ENCODE measurements around the gene DOP1A.
"Not testable (repeated sequence)": the region's sequence is repeated elsewhere in the genome, so short reads cannot be mapped to it uniquely, and the experiment has no call there.

DOP1A gene

DNA sequence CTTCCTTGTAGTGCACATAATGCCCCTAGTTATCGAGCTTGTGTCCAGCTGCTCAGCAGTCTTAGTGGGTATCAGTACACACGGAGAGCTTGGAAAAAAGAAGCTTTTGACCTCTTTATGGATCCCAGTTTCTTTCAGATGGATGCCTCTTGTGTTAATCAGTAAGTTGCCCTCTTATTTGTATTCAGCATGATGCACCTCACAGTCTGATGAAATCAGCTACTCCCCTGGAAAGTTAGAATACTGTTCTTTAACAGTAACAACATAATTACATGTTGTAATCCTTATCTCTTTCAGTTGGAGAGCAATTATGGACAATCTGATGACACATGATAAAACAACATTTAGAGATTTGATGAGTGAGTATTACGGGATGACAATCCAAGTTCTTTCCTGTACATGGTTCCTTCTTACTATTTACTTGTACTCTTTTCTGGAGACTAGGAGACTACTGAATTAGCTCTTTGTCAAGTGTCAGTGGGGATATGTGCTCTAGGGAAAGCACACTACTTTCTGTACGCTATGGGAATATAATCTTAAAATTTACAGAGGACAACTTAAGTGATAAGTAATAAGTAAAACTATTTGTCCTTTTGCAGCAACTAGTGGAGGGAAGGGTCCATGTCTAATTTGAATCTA lies 86.5 kb downstream of the DOP1A start:
- no peak for DNase-seq

DNA sequence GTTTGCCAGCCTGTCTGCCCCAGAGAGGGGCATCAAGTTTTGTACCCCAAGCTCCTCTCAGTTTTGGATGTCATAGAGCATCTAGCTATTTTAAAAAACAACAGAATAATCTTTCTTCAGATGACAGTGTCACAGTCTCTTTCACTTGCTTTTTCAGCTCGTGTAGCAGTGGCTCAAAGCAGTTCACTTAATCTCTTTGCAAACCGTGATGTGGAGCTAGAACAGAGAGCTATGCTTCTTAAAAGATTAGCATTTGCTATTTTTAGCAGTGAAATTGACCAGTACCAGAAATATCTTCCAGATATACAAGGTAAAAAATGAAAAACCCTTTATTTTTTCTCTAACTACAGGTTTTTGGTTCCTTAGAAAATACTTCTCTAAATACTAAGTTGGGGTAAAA lies 88.3 kb downstream of the DOP1A start:
- no peak for DNase-seq

DNA sequence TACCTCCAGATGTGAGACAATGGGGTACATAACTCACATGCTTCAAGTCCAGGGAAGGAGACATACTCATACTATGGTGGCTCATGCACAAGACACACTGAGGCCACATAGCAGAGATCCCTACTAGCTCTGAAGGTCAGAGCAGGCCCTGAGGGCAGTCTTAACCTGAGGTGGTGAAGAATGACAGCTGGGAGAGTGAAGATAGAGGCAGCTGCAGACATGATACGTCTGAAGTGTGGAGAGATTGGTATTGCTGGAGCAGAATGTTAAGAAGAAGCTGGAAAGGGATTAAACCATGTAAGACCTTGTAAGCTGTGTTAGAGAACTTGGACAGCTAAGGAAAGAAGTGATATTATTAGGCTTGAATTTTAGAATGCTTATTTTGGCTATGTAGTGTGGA lies 92.7 kb downstream of the DOP1A start:
- DNase-seq: no peak

DNA sequence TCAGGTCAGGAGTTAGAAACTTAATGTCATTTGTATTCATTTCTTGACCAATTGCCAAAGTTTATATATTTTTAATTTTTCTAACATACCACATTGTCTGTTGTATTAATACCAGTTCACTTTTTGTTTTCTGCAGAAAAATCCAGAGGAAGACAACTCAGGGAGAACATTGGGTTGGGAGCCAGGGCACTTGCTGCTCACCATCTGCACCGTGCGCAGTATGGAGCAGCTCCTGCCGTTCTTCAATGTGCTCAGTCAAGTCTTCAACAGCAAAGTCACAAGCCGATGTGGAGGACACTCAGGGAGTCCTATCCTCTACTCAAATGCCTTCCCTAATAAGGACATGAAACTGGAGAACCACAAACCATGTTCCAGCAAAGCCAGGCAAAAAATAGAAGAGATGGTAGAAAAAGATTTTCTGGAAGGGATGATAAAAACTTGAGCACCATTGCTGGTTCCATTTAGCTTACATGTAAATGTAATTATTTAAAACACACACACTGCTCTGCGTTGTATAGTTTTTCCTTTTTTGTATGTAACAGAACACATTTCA lies 100.3 kb downstream of the DOP1A start:
- DNase-seq: no peak

DNA sequence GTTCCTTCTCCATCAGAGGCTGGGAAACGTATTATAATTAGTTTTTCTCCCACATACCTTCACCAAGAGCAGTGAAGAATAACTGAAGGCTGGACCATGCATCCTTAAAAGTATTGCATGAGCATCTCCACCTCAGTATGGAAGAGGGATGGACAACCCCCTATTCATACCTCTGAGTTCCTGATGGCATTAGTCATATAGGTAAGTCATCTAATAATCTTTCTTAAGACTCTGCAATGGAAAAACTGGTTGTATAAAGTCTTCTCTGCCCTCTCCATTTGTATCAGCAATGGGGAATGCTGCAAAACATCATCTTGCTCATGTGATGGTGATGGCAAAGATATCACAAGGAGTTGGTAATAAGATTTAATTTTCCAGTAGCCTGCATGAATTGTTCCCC lies 101.1 kb downstream of the DOP1A start:
- DNase-seq: no peak

GRCh38 chr6:83169106-83169505 lies 101.6 kb downstream of the DOP1A start:
- no peak for DNase-seq

- no peak for DNase-seq
Observed at GRCh38 chr6:83169511-83169910, 102.0 kb downstream of the DOP1A start.

DNA sequence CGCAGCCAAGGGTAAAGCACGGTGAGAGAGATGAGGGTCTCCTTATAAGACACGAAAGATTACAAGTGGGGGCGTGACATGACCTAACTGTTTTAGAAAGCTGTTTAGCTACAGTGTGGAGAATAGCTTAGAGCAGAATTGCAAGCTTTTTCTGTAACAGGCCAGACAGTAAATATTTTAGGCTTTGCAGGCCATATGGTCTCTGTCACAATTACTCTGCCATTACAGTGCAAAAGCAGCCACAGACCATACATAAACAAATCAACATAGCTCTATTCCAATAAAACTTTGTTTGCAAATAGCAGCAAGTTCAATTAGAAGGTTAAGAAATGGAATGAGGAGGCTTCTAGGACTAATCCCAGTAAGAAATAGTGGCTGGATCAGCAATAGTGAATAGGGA lies 108.8 kb downstream of the DOP1A start:
- no peak for DNase-seq

DNA sequence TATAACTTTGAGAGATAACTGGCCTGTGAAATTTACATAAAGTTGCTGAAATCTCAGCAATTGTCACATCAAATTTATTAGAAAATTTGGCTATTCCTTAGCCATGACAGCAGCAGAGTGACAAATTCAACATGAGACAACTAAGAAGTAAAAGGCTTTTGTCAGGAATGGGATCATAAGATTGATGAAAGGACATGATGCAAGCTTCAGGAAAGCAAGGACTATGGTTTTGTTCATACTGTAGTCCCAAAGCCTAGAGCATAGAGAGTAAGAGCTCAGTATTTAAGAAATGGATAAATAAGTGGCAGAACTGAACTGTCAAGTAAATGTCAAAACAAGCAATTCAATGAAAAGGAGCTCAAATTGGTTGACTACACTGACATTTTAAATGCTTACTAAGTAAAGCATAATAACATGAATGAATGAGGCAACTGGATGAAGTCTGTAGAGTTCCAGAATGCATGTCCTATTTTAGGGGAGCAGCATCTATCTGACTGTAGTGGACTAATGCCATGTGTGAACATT lies 113.0 kb downstream of the DOP1A start:
- no peak for DNase-seq

DNA sequence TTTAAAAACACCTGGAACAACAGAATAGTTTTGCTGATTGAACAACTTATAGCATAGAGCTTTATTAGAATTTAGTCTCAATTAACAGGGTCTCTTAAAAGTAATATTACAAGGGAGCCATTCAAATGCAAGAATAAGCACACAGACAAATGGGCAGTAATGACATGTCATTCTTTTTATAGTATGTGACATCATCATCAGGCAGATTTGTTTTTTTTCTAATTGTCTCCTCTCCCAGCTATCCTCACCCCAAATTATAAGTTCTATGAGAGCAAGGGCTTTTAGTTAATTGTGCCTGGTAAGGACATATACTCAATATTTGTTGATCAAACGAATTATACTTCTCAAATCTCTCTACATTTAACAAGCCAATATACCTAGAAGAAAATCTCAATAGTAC lies 114.6 kb downstream of the DOP1A start:
- no peak for DNase-seq

DNA sequence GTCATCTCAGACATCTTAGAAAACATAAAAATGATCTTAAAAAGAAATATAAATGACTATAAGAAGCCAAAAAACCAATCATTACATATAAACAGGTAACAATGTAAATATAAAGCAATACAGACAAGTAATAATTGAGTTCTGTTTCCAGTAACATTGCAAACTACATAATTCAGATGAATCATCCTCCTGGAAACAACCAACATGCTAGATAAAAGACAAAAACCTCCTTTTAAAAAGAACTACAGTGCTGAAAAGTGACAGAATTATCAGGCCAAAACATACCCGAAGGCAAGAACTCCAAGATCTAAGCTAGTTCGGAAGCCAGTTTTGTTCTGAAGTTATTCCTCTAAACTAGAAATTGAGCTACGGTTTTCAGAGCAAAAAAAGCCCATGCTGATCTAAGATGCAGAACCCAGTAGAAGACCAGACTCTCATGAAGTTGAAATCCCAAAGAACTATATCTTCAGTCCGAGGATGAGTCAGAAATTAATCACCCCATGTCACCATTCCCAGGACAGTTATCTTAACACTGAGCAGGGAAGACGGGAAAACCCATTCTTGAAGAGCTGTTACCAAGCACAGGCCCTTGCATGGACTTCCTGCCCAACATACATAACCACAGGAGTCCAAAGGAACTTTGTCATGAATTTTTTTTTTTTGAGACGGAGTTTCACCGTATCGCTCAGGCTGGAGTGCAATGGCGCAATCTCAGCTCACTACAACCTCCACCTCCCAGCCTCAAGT lies 115.8 kb downstream of the DOP1A start:
- no peak for DNase-seq

DNA sequence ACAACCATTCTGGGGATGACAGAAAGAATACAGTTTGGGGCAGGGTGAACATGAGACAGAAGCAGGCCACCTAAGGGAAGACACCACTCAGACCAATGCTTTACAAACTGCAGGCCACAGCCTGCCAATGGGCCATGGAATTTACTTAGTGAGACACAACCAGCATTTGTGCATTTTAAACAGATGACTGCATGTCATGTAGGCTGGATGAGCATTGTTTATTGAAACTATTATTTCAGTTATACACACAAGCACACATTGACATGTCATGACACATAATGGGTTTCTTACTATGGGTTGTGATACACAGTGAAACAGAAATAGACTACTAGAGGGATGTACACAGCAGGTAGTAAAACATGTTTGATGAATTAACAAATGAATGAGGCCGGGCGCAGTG lies 117.6 kb downstream of the DOP1A start:
- no peak for DNase-seq

DNA sequence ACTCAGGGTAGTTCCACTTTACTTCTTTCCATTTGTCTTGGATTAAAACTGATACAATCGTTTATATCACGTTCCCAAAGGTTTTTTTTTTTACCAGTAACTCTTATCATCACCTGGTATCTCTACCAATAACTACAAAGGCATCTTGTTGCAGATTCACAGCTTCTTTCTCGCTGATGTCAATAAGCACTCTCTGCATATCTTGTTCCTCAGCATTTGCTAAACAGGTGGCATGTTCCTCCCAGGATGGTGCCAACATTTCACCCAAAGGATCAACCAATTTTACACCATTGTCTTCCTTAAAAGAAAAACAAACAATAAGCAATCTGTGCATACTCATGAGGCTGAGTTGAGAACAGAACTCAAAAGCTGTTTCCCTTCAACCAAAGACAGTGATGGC lies 121.0 kb downstream of the DOP1A start:
- no peak for DNase-seq

DNA sequence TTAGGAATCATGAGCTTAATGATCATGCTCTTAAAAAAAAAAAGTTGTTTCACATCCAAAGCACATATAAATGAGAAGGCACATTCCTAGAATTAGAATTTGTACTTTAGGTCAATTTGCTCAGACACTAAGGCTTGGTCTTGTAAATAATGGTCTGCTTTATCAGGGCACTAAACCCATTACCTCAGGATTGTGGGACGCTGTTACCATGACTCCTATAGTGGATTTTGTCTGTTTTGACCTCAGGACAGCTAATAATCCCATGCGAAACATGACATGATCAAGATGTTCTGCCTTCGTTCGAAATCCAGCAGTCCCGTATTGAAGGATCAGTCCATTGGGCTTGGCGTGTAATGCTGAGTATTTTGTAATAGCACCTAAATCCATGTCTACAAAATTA lies 123.2 kb downstream of the DOP1A start:
- no peak for DNase-seq

GRCh38 chr6:83191974-83192373 lies 124.5 kb downstream of the DOP1A start:
- not testable (repeated sequence) for DNase-seq

GRCh38 chr6:83192456-83192855 lies 125.0 kb downstream of the DOP1A start:
- no peak for DNase-seq

- DNase-seq: peak; percentile 82 to 85
Observed at GRCh38 chr6:83192871-83193746, 125.6 kb downstream of the DOP1A start, which contains the start of the genes PGM3 and RWDD2A. PGM3 (minus strand) TSS chr6:83193265; CDS start chr6:83191012, 2,253 bp downstream. RWDD2A (plus strand) TSS chr6:83193357; CDS start chr6:83194452, 1,095 bp downstream.

- peak; percentile 1 for DNase-seq
Observed at GRCh38 chr6:83193747-83194566, 126.5 kb downstream of the DOP1A start.

- DNase-seq: no peak
Observed at GRCh38 chr6:83198486-83199172, 131.2 kb downstream of the DOP1A start.

DNA sequence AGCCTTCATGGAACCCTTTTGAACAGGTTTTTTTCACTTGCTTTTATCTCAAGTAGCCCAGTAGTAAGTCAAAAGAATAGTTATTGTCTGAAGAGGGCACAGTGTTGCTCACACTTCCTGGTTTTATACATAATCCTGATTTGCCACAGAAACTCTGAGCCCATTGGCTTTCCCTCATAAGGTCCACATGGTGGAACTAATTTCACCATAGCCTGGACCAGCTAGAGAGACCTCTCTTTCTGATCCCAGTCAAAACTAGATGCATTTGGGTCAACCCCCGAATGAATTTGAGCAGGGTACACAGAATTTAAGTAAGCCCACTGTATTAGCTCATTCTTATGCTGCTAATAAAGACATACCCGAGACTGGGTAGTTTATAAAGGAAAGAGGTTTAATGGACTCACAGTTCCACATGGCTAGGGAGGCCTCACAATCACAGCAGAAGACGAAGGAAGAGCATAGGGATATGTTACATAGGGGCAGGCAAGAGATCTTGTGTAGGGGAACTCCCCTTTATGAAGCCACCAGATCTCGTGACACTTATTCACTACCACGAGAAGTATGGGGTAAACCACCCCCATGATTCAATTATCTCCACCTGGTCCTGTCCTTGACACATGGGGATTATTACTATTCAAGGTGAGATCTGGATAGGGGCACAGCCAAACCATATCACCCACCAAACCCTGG lies 131.8 kb downstream of the DOP1A start:
- DNase-seq: no peak

DNA sequence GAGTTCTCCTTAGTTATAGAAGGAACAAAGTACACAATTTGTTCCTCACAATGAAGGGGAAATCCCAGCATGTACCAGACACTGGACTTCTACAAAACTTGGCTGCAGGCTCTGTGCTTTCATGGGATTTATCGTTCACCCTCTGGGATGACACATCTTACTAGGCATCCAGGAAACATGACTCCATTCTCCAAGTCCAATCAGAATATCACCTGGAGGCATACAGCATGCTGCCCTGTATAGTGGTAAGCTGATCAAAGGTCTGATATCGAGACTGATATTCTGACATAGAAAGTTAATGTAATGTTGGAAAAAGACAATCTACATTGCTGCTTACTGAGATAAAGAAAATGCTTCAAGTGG lies 132.4 kb downstream of the DOP1A start:
- no peak for DNase-seq
